HepG2 (cell line): Measurements from ENCODE around the gene SETD1A. TPM values are rescaled to one million over a fixed set of nuclear protein-coding genes. Genes with fewer than 3 reads are reported as not detected.

Experiments
- BCL6 ChIP-seq: IDR thresholded peaks from 2 replicates; pipeline ENCODE4 v1.6.1; 2016; ENCODE audit warnings: missing genetic modification reagents, missing compliant biosample characterization
- CBX2 ChIP-seq, 2 experiments: fragments of 200-600 bp in 1 of 2; sonication (generic); formaldehyde crosslinking in 1 of 2; IDR thresholded peaks; 2 replicates each; pipeline versions ENCODE4 v1.7.0 to v1.8.1; 2018 to 2022; ENCODE audit warnings: low read depth in 2 of 2, low read length in 1 of 2, mild to moderate bottlenecking in 1 of 2, missing genetic modification reagents in 1 of 2
- CCDC6 ChIP-seq: sonication (generic); formaldehyde crosslinking; IDR thresholded peaks from 2 replicates; pipeline ENCODE4 v1.8.1; 2022; ENCODE audit warnings: mild to moderate bottlenecking, missing genetic modification reagents, moderate library complexity
- HCFC1 ChIP-seq: fragments of 150-350 bp; IDR thresholded peaks from 2 replicates; pipeline ENCODE4 v1.6.1; 2014; ENCODE audit warnings: low read depth, low read length
- MIER2 ChIP-seq: IDR thresholded peaks from 2 replicates; pipeline ENCODE4 v1.6.1; 2016; ENCODE audit warnings: missing biosample characterization, missing genetic modification reagents
- MYNN ChIP-seq: sonication (generic); formaldehyde crosslinking; IDR thresholded peaks from 2 replicates; pipeline ENCODE4 v1.4.0; 2020; ENCODE audit warnings: mild to moderate bottlenecking, low read depth, missing genetic modification reagents
- PHF8 ChIP-seq: sonication (generic); formaldehyde crosslinking; IDR thresholded peaks from 2 replicates; pipeline ENCODE4 v1.5.0; 2020; ENCODE audit warnings: missing genetic modification reagents
- RBAK ChIP-seq: sonication (generic); formaldehyde crosslinking; IDR thresholded peaks from 2 replicates; pipeline ENCODE4 v1.5.1; 2020; ENCODE audit warnings: mild to moderate bottlenecking, missing genetic modification reagents
- RXRB ChIP-seq: IDR thresholded peaks from 2 replicates; pipeline ENCODE4 v1.6.1; 2016; ENCODE audit warnings: borderline replicate concordance, missing genetic modification reagents, missing compliant biosample characterization
- ZBTB42 ChIP-seq: sonication (generic); formaldehyde crosslinking; IDR thresholded peaks from 2 replicates; pipeline ENCODE4 v1.5.0; 2020; ENCODE audit warnings: mild to moderate bottlenecking, missing genetic modification reagents
- ZFX ChIP-seq: sonication (generic); formaldehyde crosslinking; IDR thresholded peaks from 2 replicates; pipeline ENCODE4 v1.4.0; 2020; ENCODE audit warnings: mild to moderate bottlenecking, low read depth, missing genetic modification reagents, moderate library complexity
- ZKSCAN1 ChIP-seq: fragments of 150-350 bp; IDR thresholded peaks from 2 replicates; pipeline ENCODE4 v1.6.1; 2014; ENCODE audit warnings: low read length
- ZMYM3 ChIP-seq: sonication (generic); formaldehyde crosslinking; IDR thresholded peaks from 2 replicates; pipeline ENCODE4 v1.5.1; 2020; ENCODE audit warnings: mild to moderate bottlenecking, missing genetic modification reagents
- ZNF570 ChIP-seq: sonication (generic); formaldehyde crosslinking; IDR thresholded peaks from 2 replicates; pipeline ENCODE4 v1.4.0; 2020; ENCODE audit warnings: mild to moderate bottlenecking, missing genetic modification reagents, borderline replicate concordance
- polyA plus RNA-seq, 8 experiments: library from polyadenylated mRNA; depleted of rRNA in 3 of 8; stranded (reverse) in 7 of 8; unstranded in 1 of 8; fragments of >200 nt; fragmentation: Illumina TruSeq in 4 of 8; extraction: Trizol in 4 of 8; gene quantifications; 2 replicates each; pipeline versions ENCODE4 v1.2.1 to v1.2.3, GENCODE V29; 2011 to 2016; ENCODE audit warnings: low read depth in 4 of 8, missing spikeins in 1 of 8, mixed read lengths in 1 of 8; ENCODE audit not compliant: insufficient read depth in 1 of 8
- total RNA-seq, 5 experiments: library from RNA; depleted of rRNA; stranded (reverse); fragments of >200 nt; fragmentation: Illumina TruSeq; extraction: Trizol; gene quantifications; 2 replicates each; pipeline ENCODE4 v1.2.3, GENCODE V29; 2016; ENCODE audit warnings: low read depth in 1 of 5
- TF ChIP-seq, protein P1 (sequence below): sonication (generic); IDR thresholded peaks from 2 replicates; pipeline ENCODE4 v1.6.1; 2016; ENCODE audit warnings: low read depth, borderline replicate concordance
- TF ChIP-seq, protein P2 (sequence below): sonication (generic); formaldehyde crosslinking; IDR thresholded peaks from 2 replicates; pipeline ENCODE4 v1.5.1; 2020; ENCODE audit warnings: missing genetic modification reagents, mild to moderate bottlenecking, borderline replicate concordance
- TF ChIP-seq, protein P3 (sequence below): sonication (generic); formaldehyde crosslinking; IDR thresholded peaks from 2 replicates; pipeline ENCODE4 v1.4.0; 2020; ENCODE audit warnings: missing genetic modification reagents
- TF ChIP-seq, protein P4 (sequence below): sonication (generic); formaldehyde crosslinking; IDR thresholded peaks from 2 replicates; pipeline ENCODE4 v1.5.1; 2020; ENCODE audit warnings: missing genetic modification reagents, mild to moderate bottlenecking, borderline replicate concordance

SETD1A gene
- total and polyA plus RNA-seq, 2 of the 13 experiments (the other 11 are each of a cell fraction or from before 2014, with no cell fraction given): 3.8 to 5.6 TPM

DNA sequence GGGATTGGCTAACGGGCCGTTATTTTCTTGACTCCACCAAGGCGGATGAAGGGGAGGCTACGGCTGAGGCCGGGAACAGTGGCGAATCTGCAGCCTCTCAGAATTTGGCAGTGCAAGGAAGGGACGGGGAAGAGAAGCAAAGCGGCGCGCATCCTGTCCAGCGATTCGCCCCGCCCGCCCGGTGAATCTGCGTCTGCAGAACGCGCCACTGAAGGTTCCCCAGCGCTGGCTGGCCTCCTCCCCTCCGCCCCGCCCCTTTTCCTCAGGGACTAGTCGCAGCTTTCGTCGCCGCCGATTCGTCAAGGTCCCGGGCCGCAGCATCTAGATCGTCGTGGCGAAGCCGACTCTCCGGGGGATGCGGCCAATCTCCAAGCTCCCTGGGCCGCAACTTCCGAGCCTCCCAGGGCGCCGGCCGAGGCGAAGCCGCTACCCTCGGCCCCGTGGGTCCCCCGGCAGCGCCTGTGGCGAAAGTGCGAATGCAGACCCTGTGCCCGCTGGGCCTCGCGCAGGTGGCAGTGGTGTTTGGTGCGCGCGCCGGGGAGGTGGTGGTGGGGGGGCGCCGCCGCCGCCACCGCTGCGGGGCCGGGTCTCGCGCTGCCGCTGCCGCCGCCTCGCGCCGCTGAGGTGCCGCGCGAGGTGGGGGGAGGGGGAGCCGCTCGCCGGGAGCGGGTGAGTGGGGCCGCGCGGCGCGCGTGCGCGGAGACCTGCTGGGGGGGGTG, at the start of gene SETD1A (continued):
- TF ChIP-seq HCFC1: peak; percentile 53; the same call in 1 of the 2 replicates
- TF ChIP-seq ZMYM3 (CRISPR knock-in tag): peak; percentile 29; the same call in 1 of the 2 replicates
- TF ChIP-seq, protein P1, sequence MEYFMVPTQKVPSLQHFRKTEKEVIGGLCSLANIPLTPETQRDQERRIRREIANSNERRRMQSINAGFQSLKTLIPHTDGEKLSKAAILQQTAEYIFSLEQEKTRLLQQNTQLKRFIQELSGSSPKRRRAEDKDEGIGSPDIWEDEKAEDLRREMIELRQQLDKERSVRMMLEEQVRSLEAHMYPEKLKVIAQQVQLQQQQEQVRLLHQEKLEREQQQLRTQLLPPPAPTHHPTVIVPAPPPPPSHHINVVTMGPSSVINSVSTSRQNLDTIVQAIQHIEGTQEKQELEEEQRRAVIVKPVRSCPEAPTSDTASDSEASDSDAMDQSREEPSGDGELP: peak; percentile 68; the same call in 1 of the 2 replicates
- TF ChIP-seq ZKSCAN1: peak; percentile 82; the same call in 1 of the 2 replicates
- no peak; the same call in 1 of the 2 replicates for TF ChIP-seq RXRB (CRISPR knock-in tag)
- no peak for TF ChIP-seq RBAK (CRISPR knock-in tag)
- TF ChIP-seq, protein P2, sequence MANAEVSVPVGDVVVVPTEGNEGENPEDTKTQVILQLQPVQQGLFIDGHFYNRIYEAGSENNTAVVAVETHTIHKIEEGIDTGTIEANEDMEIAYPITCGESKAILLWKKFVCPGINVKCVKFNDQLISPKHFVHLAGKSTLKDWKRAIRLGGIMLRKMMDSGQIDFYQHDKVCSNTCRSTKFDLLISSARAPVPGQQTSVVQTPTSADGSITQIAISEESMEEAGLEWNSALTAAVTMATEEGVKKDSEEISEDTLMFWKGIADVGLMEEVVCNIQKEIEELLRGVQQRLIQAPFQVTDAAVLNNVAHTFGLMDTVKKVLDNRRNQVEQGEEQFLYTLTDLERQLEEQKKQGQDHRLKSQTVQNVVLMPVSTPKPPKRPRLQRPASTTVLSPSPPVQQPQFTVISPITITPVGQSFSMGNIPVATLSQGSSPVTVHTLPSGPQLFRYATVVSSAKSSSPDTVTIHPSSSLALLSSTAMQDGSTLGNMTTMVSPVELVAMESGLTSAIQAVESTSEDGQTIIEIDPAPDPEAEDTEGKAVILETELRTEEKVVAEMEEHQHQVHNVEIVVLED (CRISPR knock-in tag): peak; percentile 82; the same call in 1 of the 2 replicates
- peak; percentile 89 for TF ChIP-seq ZFX
- TF ChIP-seq, protein P3, sequence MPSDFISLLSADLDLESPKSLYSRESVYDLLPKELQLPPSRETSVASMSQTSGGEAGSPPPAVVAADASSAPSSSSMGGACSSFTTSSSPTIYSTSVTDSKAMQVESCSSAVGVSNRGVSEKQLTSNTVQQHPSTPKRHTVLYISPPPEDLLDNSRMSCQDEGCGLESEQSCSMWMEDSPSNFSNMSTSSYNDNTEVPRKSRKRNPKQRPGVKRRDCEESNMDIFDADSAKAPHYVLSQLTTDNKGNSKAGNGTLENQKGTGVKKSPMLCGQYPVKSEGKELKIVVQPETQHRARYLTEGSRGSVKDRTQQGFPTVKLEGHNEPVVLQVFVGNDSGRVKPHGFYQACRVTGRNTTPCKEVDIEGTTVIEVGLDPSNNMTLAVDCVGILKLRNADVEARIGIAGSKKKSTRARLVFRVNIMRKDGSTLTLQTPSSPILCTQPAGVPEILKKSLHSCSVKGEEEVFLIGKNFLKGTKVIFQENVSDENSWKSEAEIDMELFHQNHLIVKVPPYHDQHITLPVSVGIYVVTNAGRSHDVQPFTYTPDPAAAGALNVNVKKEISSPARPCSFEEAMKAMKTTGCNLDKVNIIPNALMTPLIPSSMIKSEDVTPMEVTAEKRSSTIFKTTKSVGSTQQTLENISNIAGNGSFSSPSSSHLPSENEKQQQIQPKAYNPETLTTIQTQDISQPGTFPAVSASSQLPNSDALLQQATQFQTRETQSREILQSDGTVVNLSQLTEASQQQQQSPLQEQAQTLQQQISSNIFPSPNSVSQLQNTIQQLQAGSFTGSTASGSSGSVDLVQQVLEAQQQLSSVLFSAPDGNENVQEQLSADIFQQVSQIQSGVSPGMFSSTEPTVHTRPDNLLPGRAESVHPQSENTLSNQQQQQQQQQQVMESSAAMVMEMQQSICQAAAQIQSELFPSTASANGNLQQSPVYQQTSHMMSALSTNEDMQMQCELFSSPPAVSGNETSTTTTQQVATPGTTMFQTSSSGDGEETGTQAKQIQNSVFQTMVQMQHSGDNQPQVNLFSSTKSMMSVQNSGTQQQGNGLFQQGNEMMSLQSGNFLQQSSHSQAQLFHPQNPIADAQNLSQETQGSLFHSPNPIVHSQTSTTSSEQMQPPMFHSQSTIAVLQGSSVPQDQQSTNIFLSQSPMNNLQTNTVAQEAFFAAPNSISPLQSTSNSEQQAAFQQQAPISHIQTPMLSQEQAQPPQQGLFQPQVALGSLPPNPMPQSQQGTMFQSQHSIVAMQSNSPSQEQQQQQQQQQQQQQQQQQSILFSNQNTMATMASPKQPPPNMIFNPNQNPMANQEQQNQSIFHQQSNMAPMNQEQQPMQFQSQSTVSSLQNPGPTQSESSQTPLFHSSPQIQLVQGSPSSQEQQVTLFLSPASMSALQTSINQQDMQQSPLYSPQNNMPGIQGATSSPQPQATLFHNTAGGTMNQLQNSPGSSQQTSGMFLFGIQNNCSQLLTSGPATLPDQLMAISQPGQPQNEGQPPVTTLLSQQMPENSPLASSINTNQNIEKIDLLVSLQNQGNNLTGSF (CRISPR knock-in tag): 0 out of 2 replicates have a peak, but pooled peaks have one; percentile 35
- TF ChIP-seq ZBTB42 (CRISPR knock-in tag): 0 out of 2 replicates have a peak, but pooled peaks have one; percentile 21
- TF ChIP-seq, protein P4, sequence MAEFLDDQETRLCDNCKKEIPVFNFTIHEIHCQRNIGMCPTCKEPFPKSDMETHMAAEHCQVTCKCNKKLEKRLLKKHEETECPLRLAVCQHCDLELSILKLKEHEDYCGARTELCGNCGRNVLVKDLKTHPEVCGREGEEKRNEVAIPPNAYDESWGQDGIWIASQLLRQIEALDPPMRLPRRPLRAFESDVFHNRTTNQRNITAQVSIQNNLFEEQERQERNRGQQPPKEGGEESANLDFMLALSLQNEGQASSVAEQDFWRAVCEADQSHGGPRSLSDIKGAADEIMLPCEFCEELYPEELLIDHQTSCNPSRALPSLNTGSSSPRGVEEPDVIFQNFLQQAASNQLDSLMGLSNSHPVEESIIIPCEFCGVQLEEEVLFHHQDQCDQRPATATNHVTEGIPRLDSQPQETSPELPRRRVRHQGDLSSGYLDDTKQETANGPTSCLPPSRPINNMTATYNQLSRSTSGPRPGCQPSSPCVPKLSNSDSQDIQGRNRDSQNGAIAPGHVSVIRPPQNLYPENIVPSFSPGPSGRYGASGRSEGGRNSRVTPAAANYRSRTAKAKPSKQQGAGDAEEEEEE (CRISPR knock-in tag): no peak
- 0 out of 2 replicates have a peak, but pooled peaks have one; percentile 22 for TF ChIP-seq MYNN (CRISPR knock-in tag)
- TF ChIP-seq CBX2 (IDR thresholded peaks at IDR 0.05; ENCODE audit: low read depth, low read length): no peak
- TF ChIP-seq CBX2 (CRISPR knock-in tag; IDR thresholded peaks at IDR 0.05; ENCODE audit: low read depth): no peak
- TF ChIP-seq MIER2 (CRISPR knock-in tag): 0 out of 2 replicates have a peak, but pooled peaks have one; percentile 16
- peak; percentile 32; the same call in 1 of the 2 replicates for TF ChIP-seq BCL6 (CRISPR knock-in tag)
- peak; percentile 60 for TF ChIP-seq PHF8 (CRISPR knock-in tag)
- TF ChIP-seq ZNF570: no peak; the same call in 1 of the 2 replicates
- TF ChIP-seq CCDC6 (CRISPR knock-in tag): no peak; the same call in 1 of the 2 replicates
